HG02885 (cell line): ENCODE results near the gene CENPE.
"Not testable (repeated sequence)": the region's sequence is repeated elsewhere in the genome, so short reads cannot be mapped to it uniquely, and the experiment has no call there.

Experiments used
- ATAC-seq: cut with Tn5 transposase; IDR thresholded peaks from one replicate; pipeline ENCODE4 v1.9.1; 2021; ENCODE audit warnings: mild to moderate bottlenecking; ENCODE audit not compliant: unreplicated experiment, poor library complexity

Gene CENPE

GRCh38 chr4:103198111-103198765, at the start of gene CENPE:
Gene CENPE (minus strand): TSS chr4:103198343. CDS start chr4:103198319, 24 bp downstream.
- peak; percentile 93 for ATAC-seq

GRCh38 chr4:103244251-103244650, 46.1 kb upstream of the CENPE start:
- no peak for ATAC-seq

GRCh38 chr4:103230938-103231337, 32.8 kb upstream of the CENPE start:
- not testable (repeated sequence) for ATAC-seq

- ATAC-seq, result not testable (repeated sequence)
Observed at GRCh38 chr4:103223556-103223955, 25.4 kb upstream of the CENPE start.

DNA sequence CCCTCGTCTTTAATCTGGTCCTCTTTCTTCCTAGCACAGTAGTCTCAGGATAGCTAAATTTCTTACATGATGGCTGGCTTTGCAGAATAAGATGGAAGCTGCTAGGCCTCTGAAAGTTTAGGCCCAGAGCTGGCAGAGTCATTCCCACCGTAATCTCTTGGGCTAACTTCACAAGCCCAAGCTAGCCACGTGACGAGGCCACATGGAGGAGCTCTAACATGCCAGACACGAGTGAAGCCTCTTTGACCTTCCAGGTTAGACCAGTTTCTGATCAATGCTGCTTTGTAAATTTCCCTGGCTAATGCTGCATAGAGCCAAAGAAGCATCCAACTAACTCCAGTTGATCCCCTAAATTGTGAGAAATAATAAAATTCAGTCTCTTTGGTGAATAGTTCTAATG, 9.5 kb upstream of the CENPE start:
- no peak for ATAC-seq

GRCh38 chr4:103204111-103204510, 6.0 kb upstream of the CENPE start:
- no peak for ATAC-seq

DNA sequence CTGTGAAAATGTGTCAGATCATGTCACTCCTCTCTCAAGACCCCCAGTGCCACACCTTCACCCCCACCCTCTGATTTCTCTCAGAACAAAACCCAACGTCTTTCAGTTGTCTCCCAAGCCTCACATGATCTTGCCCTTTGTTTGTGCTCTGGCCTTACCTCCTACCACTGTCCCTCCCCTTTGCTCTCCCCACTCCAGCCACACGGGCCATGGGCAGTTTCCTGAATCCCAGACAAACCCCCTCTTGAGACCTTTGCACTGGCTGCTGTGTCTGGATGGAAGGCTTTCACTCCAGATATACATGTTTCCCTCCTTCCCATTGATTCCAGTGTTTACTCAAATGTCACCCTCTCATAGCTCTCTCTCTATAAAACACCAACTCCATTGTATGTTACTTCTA, 3.6 kb upstream of the CENPE start:
- no peak for ATAC-seq

DNA sequence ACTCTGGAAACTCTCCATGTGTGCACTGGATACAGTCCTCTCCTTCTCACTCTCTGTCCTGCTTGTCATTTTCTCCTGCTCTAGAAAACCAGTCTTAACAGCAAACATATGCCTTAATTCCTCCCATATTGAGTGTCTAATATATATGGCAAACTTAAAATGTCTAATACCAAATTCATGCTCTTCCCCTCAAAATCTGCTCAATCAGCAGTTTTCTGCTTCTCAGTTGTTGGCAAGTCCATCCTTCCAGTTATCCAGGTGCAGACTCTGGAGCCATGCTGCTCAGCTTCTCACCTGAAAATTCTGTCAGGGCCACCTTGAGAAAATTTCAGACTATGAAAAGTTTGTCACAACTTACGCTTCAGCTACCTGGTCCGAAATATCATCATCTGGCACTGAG, 3.1 kb upstream of the CENPE start:
- no peak for ATAC-seq

DNA sequence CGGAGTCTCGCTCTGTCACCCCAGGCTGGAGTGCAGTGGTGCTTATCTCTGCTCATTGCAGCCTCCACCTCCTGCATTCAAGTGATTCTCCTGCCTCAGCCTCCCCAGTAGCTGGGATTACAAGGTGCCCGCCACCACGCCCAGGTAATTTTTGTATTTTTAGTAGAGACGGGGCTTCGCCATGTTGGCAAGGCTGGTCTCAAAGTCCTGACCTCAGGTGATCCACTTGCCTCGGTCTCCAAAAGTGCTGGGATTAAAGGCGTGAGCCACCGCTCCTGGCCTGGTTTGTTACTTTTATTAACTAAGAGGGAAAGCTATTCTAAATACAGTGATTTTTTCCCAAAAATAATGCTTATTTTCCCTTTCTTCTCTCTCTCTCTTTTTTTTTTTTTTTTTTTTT, 866 bp upstream of the CENPE start:
- ATAC-seq, result no peak

- ATAC-seq, result peak; percentile 52
Observed at GRCh38 chr4:103197765-103198110, 405 bp downstream of the CENPE start.

DNA sequence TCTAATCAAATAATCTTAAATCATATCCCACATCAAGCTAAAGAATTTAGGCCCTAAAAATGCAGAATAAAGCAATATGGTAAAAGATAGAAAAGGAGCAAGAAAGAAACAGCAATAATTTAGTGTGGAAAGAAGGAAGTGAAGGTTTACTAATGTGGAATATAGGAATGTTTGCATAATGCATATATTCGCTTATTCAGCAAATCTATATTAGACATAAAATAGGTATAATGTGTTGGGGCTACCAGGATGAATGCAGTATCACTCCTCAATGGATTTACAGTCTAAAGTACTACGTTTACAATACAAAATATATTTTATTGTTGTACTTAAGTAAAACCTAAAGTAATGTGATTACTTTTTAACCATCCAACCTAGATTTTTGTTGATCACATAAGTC, 4.7 kb downstream of the CENPE start:
- ATAC-seq, result no peak

- ATAC-seq, result no peak
Observed at GRCh38 chr4:103171006-103171405, 27.1 kb downstream of the CENPE start.

DNA sequence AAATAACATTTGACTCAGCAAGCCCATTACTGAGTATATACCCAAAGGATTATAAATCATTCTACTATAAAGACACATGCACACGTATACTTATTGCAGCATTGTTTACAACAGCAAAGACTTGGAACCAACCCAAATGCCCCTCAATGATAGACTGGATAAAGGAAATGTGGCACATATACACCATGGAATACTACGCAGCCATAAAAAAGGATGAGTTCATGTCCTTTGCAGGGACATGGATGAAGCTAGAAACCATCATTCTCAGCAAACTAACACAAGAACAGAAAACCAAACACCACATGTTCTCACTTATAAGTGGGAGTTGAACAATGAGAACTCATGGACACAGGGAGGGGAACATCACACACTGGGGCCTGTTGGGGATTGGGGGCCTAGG, 28.4 kb downstream of the CENPE start:
- ATAC-seq, result not testable (repeated sequence)

GRCh38 chr4:103168993-103169392, 29.1 kb downstream of the CENPE start:
- no peak for ATAC-seq

- ATAC-seq, result no peak
Observed at GRCh38 chr4:103162176-103162575, 36.0 kb downstream of the CENPE start.

DNA sequence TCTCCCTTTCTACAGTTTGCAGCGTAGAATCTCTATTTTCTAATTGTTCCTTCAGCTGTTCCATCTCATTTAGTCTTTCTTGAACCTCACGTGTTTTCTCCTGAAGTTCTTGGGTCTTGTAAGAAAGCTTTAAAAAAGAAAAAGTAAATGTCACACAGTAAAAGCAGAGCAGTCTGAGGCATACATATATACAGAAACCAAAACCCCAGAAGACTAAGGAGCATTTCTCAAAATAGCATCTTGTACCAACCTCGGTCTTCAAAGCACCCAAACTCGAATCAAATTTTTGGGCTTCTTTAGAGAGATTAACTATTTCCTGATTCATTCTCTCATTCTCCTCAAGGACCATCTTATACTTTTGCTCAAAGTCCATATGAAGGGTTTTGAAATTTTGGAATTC, 39.4 kb downstream of the CENPE start:
- no peak for ATAC-seq

DNA sequence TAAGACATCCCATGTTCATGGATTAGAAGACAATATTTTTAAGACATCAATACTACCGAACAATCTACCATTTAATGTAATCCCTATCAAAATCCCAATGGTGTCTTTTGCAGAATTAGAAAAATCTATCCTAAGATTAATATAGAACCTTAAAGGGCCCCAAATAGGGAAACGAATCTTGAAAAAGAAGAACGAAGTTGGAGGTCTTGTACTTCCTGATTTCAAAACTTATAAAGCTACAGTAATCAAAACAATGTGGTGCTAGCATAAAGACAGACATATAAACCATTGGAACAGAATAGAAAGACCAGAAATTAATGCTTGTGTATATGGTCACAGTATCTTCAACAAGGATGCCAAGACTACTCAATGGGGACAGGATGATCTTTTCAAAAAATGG, 42.0 kb downstream of the CENPE start:
- ATAC-seq, result no peak

GRCh38 chr4:103152381-103152780, 45.8 kb downstream of the CENPE start:
- ATAC-seq, result no peak

GRCh38 chr4:103150677-103151076, 47.5 kb downstream of the CENPE start:
- no peak for ATAC-seq

DNA sequence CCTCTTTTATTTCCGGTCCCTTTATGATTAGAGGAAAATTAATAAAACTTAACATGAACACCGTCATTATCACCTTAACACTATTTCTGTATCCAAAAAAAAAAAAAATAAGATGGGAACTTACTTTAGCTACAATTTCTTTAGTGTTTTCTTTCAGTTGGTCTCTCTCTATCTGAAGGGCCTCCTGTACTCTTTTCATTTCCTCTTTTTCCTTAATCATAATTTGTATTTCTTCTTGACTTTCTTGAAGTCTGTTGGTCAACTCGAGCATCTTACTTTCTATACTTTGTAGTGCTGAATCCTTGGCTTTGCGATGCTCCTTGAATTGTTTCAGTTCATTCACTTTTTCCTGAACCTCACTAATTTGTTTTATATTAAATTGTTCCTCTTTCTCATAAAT, 53.2 kb downstream of the CENPE start:
- ATAC-seq, result no peak

DNA sequence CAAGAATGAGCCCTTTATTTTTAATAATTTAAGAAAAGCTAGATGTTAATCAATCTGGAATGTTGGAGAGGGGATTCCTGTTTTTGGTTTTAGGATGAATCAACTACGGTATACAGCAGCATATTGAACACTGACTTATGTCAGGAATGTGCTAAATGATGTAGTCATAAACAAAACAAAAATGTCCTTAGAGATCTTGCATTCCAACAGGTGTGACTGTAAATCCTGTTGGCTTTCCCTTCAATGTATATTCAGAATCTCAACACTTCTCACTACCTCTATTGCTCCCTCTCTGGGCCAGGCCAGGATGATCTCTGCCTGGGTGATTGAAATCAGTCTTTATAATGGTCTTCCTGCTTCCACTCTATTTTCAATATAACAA, 60.7 kb downstream of the CENPE start:
- no peak for ATAC-seq

GRCh38 chr4:103136671-103137445, 61.3 kb downstream of the CENPE start:
- ATAC-seq, result no peak
